GM18499 (cell line): Measurements from ENCODE around the gene MSH2.

Source experiments
- ATAC-seq: cut with Tn5 transposase; IDR thresholded peaks from one replicate; pipeline ENCODE4 v1.9.1; 2021; ENCODE audit warnings: moderate number of reproducible peaks; ENCODE audit not compliant: insufficient read depth, unreplicated experiment

MSH2 gene

DNA sequence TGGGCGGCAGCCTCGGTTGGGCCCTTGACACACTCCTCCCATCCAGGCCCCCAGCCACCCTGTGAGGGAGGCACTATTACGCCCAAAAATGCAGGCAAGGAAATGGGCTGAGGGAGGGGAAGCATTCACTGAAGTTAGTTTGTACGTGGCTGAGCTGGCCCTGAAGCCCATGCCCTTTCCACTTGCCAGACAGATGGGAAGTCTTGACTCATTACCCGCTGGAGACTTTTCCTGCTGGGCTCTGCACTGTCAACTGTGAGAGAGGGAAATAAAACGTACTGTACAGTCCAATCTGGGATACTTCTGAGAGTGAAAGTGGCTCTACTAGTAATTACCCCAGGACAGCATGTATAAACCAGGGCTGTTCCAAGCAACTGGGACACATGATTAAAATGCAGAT lies 125.9 kb downstream of the MSH2 start:
- no peak for ATAC-seq

DNA sequence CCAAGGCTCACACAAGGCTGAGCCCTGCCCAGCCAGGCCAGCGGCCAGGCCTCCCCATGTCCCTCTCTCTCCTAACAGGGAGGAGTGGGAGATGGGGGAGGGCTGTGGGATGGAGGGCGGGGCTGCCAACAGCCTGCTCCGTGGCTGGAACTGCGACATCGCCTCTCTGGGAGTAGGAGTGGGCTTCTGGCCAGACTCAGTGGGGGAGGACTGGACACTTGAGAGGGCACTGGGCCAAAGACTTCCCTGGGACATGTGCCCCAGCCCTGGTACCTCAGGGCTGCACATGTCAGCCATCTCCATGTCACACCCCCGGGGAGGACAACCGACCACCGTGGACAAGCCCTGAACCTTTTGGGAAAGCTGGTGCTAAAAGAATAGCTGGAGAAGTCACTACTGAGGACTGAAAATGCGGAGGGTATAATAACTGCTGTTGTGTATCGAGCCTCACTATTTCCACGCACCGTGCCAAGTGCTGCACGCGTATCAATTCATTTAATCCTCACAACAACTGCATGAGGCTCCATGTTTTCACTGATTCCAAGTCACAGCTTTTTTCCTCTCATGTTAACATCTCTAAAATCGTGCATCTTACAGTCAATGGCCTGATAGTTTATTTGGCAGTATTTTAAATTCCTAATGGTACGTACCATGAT lies 127.3 kb downstream of the MSH2 start:
- ATAC-seq, result no peak

GRCh38 chr2:47531378-47532042 lies 128.6 kb downstream of the MSH2 start:
- ATAC-seq, result no peak
